Naive B cell (primary cell): ENCODE results near the gene MMP2. TPM values are rescaled to one million over a fixed set of nuclear protein-coding genes. Genes with fewer than 3 reads are reported as not detected.

Experiments used
- ATAC-seq, 2 donors: fragments of 150-1000 bp; cut with Tn5 transposase; 2 replicates each; pipeline ENCODE4 v1.10.0; 2021; ENCODE audit warnings: low read depth in 2 of 2, mild to moderate bottlenecking in 2 of 2, moderate library complexity in 2 of 2
- DNase-seq: peaks from one replicate; pipeline ENCODE4 v3.0.0; 2022
- H3K27ac Mint-ChIP-seq, 6 donors: one replicate each; pipeline ENCODE4 v1.8.0; 2020 to 2022; ENCODE audit warnings: mild to moderate bottlenecking in 6 of 6, mixed read lengths in 6 of 6, moderate library complexity in 5 of 6, inconsistent platforms in 2 of 6
- H3K27me3 Mint-ChIP-seq, 3 donors: one replicate each; pipeline ENCODE4 v1.8.0; 2021 to 2022; ENCODE audit warnings: mixed read lengths in 3 of 3, mild to moderate bottlenecking in 1 of 3
- H3K36me3 Mint-ChIP-seq, 2 donors: one replicate each; pipeline ENCODE4 v1.8.0; 2020 to 2022; ENCODE audit warnings: mixed read lengths in 2 of 2, inconsistent platforms in 1 of 2, mild to moderate bottlenecking in 1 of 2
- H3K4me1 Mint-ChIP-seq, 3 donors: one replicate each; pipeline ENCODE4 v1.8.0; 2020 to 2022; ENCODE audit warnings: mixed read lengths in 3 of 3, inconsistent platforms in 1 of 3, mild to moderate bottlenecking in 1 of 3, moderate library complexity in 1 of 3
- H3K4me3 Mint-ChIP-seq, 8 donors: one replicate each; pipeline ENCODE4 v1.8.0; 2020 to 2022; ENCODE audit warnings: mild to moderate bottlenecking in 8 of 8, mixed read lengths in 8 of 8, moderate library complexity in 8 of 8, inconsistent platforms in 2 of 8
- H3K9me3 Mint-ChIP-seq, 7 donors: one replicate each; pipeline ENCODE4 v1.8.0; 2020 to 2022; ENCODE audit warnings: mixed read lengths in 7 of 7, mild to moderate bottlenecking in 5 of 7, inconsistent platforms in 2 of 7, moderate library complexity in 1 of 7
- polyA plus RNA-seq, 6 donors: library from polyadenylated mRNA; unstranded; fragments of 300-500 nt; fragmentation: Illumina TruSeq; gene quantifications; one replicate each; pipeline ENCODE4 v1.2.3, GENCODE V29; 2021; ENCODE audit warnings: low read depth in 6 of 6

The MMP2 gene
- polyA plus RNA-seq, result not detected

DNA sequence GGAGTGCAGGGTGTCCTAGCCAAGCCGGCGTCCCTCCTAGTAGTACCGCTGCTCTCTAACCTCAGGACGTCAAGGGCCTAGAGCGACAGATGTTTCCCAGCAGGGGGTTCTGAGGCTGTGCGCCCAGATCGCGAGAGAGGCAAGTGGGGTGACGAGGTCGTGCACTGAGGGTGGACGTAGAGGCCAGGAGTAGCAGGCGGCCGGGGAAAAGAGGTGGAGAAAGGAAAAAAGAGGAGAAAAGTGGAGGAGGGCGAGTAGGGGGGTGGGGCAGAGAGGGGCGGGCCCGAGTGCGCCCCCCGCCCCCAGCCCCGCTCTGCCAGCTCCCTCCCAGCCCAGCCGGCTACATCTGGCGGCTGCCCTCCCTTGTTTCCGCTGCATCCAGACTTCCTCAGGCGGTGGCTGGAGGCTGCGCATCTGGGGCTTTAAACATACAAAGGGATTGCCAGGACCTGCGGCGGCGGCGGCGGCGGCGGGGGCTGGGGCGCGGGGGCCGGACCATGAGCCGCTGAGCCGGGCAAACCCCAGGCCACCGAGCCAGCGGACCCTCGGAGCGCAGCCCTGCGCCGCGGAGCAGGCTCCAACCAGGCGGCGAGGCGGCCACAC is at the start of gene MMP2:
Gene MMP2 (plus strand): TSS at position 372 of the 603 bp plus-strand sequence. CDS start 282 bp downstream, outside the sequence.
- H3K27ac Mint-ChIP-seq, result no peak within 1 kb of the TSS
- peaks cover 38 to 74% (median 53%) of the 10 kb centered on the region in 3 donors for H3K27me3 Mint-ChIP-seq
- H3K9me3 Mint-ChIP-seq, result no peaks in the 10 kb centered on the region
- DNase-seq (no peak), ATAC-seq (no peak)
- peaks cover 3 to 6% (median 5%) of the 10 kb centered on the region in 3 donors for H3K4me1 Mint-ChIP-seq
- H3K4me3 Mint-ChIP-seq, result no peak within 1 kb of the TSS
- H3K36me3 Mint-ChIP-seq, result peaks cover 0 to 8% of the 10 kb centered on the region in 2 donors

DNA sequence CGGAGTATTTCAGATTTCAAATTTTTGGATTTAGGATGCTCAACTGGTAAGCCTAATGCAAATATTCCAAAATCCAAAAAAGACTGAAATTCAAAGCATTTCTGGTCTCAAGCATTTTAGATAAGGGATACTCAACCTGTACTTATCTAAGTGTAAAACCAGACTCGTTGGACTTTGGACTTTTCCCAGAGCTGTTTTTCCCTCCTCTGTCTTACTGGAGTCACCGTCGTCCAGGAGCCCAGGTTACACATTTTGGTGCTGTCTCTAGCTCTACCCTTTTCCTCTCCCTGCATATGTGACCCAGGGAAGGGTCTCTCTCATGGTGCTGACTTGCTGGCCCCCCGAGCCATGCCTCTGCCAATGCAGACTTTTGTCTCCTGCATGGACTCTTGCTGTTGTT is 46.0 kb upstream of the MMP2 start:
- Mint-ChIP-seq H3K36me3 (no peaks in the 10 kb centered on the region), H3K4me1 (no peaks in the 10 kb centered on the region), H3K9me3 (peaks cover 0 to 4% (median 0%) of the 10 kb centered on the region in 7 donors), H3K27ac (no peak overlapping the region), H3K4me3 (no peak overlapping the region), H3K27me3 (peaks cover 5 to 23% (median 22%) of the 10 kb centered on the region in 3 donors)
- ATAC-seq, result no peak
- no peak for DNase-seq

DNA sequence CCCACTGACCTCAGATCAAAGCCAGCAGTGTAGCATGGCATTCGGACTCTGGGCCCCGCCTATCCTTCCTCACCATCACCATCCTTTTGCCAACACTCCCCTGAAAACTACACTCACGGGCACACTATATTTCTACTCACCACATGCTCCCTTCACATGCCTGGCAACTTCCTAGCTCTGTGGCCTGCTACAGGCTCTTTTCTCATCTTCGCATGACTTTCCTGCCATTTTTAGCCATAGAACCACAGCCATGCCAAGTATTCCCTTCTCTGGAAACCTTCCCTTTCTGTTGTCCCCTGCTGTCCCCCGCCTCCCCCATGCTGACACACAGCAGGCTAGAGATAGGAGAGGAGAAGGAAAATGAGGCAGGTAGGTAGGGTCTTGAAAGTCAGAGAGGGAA is 45.5 kb upstream of the MMP2 start:
- no peaks in the 10 kb centered on the region for H3K4me1 Mint-ChIP-seq
- no peak overlapping the region for H3K4me3 Mint-ChIP-seq
- H3K27me3 Mint-ChIP-seq, result peaks cover 5 to 23% (median 22%) of the 10 kb centered on the region in 3 donors
- peaks cover 0 to 4% (median 0%) of the 10 kb centered on the region in 7 donors for H3K9me3 Mint-ChIP-seq
- no peaks in the 10 kb centered on the region for H3K36me3 Mint-ChIP-seq
- ATAC-seq, result no peak
- no peak for DNase-seq
- no peak overlapping the region for H3K27ac Mint-ChIP-seq

DNA sequence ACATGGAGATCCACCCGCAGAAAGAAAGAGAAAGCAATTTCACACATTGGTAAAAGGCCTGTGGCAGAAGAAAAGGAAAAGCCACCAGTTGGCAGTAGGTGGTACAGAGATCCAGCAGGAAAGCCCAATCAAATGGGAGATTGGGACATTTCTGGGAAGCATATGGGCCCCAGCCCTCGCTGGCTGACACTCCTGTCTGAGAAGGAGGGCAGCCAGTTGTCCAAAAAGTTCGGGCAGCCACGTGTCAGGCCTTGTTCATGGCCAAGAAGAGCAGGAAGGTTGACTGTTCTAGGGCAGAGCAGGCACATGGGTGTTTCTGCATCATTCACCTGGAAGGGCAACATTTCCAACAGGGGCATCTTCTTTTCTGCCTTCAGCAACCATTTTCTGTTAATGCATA is 45.0 kb upstream of the MMP2 start:
- no peaks in the 10 kb centered on the region for H3K4me1 Mint-ChIP-seq
- ATAC-seq, result no peak
- DNase-seq, result no peak
- no peak overlapping the region for H3K27ac Mint-ChIP-seq
- H3K27me3 Mint-ChIP-seq, result peaks cover 5 to 23% (median 22%) of the 10 kb centered on the region in 3 donors
- no peak overlapping the region for H3K4me3 Mint-ChIP-seq
- H3K9me3 Mint-ChIP-seq, result peaks cover 0 to 4% (median 0%) of the 10 kb centered on the region in 7 donors
- no peaks in the 10 kb centered on the region for H3K36me3 Mint-ChIP-seq

DNA sequence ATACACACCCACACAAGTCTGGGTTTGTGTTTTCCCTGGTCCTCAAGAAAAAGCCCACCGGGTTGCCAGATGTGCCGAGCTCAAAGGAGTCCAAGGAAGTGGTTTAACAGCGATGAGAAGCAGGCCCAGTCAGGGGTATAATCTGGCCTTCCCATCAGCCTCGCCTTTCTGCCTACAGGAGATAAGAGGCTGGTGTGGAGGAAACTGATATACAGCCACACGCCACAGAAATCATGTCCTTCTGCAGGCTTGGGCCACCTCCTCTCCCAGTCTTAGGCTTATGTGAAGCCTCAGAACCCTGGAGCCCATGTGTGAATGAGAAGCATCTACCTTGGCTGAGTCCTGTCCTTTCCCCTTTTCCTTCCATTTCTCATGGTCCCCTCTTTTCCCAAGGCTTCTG is 43.6 kb upstream of the MMP2 start:
- Mint-ChIP-seq H3K9me3 (peaks cover 0 to 4% (median 0%) of the 10 kb centered on the region in 7 donors), H3K27me3 (peaks cover 5 to 23% (median 22%) of the 10 kb centered on the region in 3 donors), H3K27ac (no peak overlapping the region), H3K4me3 (no peak overlapping the region), H3K4me1 (no peaks in the 10 kb centered on the region), H3K36me3 (no peaks in the 10 kb centered on the region)
- ATAC-seq (no peak), DNase-seq (no peak)

DNA sequence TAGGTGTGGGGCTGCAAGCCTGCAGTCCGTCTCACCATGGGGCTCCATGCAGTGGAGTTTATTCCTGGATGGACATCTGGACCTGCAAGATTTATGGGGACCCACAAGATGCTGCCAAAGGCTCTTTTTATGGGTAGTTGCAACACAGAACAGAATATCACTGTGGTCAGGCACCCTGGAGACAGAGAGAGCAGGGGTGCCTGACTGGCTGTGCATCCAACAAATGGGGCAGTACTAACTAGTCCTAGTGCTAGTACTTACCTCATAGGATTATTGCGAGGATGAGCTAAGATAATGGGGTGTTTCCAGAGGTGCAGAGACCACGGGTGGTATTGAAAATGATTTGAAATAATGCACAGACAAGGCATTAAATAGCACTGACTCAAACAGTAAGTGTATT is 42.4 kb upstream of the MMP2 start:
- Mint-ChIP-seq H3K36me3 (no peaks in the 10 kb centered on the region), H3K27ac (no peak overlapping the region), H3K9me3 (peaks cover 0 to 4% (median 0%) of the 10 kb centered on the region in 7 donors), H3K4me3 (no peak overlapping the region), H3K4me1 (no peaks in the 10 kb centered on the region), H3K27me3 (peaks cover 5 to 23% (median 22%) of the 10 kb centered on the region in 3 donors)
- no peak for DNase-seq
- no peak for ATAC-seq

DNA sequence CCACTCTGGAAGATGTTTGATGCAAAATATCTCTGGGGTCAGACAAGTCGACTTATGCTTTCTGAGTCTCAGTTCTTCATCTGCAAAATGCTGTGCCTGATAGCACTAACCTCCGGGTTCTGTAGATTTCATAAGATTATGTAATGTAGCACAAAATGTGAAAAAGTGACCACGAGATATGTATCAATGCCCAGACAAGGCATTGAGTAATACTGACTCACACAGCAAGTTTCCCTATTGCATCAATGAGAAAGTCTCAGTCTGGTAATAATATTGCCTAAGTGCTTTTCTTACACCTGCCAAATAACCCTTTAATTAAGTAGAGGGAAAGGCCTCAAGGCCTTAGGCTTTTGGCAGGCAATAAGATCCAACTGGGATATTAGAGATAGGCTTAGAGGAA is 41.4 kb upstream of the MMP2 start:
- no peak overlapping the region for H3K27ac Mint-ChIP-seq
- H3K4me1 Mint-ChIP-seq, result no peaks in the 10 kb centered on the region
- no peak for ATAC-seq
- peaks cover 0 to 4% (median 0%) of the 10 kb centered on the region in 7 donors for H3K9me3 Mint-ChIP-seq
- peaks cover 5 to 23% (median 22%) of the 10 kb centered on the region in 3 donors for H3K27me3 Mint-ChIP-seq
- H3K4me3 Mint-ChIP-seq, result no peak overlapping the region
- no peaks in the 10 kb centered on the region for H3K36me3 Mint-ChIP-seq
- DNase-seq, result no peak

DNA sequence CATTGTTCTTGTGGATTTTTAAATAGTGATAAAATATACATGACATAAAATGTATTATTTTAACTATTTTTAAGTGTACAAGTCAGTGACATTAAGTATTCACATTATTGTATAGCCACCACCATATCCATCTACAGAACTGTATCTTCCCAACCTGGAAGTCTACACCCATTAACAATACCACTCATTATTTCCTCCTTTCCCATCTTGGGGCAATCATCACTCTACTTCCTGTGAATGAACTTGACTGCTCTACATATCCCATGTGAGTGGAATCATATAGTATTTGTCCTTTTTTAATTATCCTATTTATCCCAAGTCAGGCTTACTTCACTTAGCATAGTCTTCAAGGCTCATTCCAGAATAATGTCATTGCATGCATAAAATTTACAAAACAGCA is 40.7 kb upstream of the MMP2 start:
- peaks cover 0 to 4% (median 0%) of the 10 kb centered on the region in 7 donors for H3K9me3 Mint-ChIP-seq
- no peaks in the 10 kb centered on the region for H3K36me3 Mint-ChIP-seq
- DNase-seq (no peak), ATAC-seq (no peak)
- H3K4me3 Mint-ChIP-seq, result no peak overlapping the region
- no peaks in the 10 kb centered on the region for H3K4me1 Mint-ChIP-seq
- H3K27ac Mint-ChIP-seq, result no peak overlapping the region
- H3K27me3 Mint-ChIP-seq, result peaks cover 7 to 26% (median 24%) of the 10 kb centered on the region in 3 donors

DNA sequence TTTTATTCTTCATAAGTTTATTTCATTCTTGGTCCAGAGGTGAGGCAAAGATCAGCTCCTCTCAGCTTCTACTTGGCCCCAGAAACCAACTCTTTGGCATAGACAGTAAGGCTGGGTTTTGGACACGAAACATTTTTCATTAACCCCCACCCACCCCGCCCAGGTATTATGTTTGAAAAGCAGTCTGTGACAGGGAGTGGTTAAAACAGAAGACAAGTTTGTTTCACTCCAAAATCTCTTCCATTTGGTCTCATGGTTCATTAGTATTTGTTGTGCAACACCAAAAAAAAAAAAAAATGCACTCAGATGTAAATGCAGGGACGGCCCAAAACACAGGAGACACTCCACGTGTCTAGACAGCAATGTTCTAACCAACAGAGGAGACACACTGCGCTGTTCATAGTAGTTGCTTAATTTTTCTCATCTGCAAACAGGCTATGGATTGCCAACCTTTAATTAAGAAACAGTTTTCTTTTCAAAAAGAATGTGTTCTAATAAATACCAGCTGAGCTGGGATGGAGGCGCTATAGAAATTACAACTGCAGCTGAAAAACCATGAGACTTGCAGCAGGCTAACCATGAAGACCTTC is 39.8 kb upstream of the MMP2 start:
- H3K27ac Mint-ChIP-seq, result no peak overlapping the region
- H3K9me3 Mint-ChIP-seq, result peaks cover 0 to 1% (median 0%) of the 10 kb centered on the region in 7 donors
- H3K4me1 Mint-ChIP-seq, result no peaks in the 10 kb centered on the region
- H3K27me3 Mint-ChIP-seq, result peaks cover 6 to 21% (median 19%) of the 10 kb centered on the region in 3 donors
- no peaks in the 10 kb centered on the region for H3K36me3 Mint-ChIP-seq
- ATAC-seq (no peak), DNase-seq (no peak)
- H3K4me3 Mint-ChIP-seq, result no peak overlapping the region

DNA sequence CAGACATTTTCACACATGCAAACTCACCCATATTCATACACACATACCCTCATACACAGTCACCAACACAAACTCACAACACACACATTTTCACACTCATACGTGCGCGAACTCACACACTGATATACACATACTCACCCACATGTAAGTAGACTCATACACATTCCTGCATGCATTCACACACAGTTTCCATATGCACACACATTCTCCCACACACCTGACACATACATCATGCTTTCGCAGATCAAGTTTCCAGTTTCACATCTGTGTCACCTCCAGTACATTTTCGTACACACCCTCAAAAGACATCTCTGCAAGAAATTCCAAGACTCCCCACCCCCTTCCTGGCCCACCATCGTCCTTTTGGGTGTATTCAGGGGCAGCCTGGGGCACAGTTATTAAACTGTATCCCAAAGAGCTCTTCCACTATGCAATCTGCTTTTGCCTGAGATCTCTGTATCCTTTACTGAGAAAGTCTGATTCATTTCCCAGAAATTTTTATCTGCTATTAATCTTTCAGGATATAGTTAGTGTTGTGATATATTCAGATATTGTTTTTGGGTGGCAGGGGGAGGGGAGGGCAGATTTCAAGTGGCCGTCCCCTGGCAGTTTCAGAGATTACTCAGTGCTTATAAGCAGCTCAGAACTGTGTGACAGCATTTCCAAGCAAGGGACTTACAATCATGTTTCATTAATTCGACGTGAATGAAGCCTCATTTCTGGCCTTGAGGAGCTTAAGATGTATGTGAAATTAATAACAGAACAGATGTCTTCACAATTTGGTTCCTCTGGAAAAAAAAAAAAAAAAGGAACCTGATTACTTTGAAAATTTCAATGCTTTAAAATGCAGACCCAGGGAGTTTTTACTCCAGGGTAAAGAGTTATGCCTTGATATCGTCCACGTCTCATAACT is 35.3 kb upstream of the MMP2 start:
- H3K4me1 Mint-ChIP-seq, result no peaks in the 10 kb centered on the region
- H3K9me3 Mint-ChIP-seq, result peaks cover 0 to 3% (median 0%) of the 10 kb centered on the region in 7 donors
- DNase-seq, result no peak
- no peak overlapping the region for H3K4me3 Mint-ChIP-seq
- H3K36me3 Mint-ChIP-seq, result no peaks in the 10 kb centered on the region
- peaks cover 6 to 11% (median 8%) of the 10 kb centered on the region in 3 donors for H3K27me3 Mint-ChIP-seq
- H3K27ac Mint-ChIP-seq, result peak overlapping the region in 1 of 6 donors; percentile 63
- ATAC-seq, result no peak

DNA sequence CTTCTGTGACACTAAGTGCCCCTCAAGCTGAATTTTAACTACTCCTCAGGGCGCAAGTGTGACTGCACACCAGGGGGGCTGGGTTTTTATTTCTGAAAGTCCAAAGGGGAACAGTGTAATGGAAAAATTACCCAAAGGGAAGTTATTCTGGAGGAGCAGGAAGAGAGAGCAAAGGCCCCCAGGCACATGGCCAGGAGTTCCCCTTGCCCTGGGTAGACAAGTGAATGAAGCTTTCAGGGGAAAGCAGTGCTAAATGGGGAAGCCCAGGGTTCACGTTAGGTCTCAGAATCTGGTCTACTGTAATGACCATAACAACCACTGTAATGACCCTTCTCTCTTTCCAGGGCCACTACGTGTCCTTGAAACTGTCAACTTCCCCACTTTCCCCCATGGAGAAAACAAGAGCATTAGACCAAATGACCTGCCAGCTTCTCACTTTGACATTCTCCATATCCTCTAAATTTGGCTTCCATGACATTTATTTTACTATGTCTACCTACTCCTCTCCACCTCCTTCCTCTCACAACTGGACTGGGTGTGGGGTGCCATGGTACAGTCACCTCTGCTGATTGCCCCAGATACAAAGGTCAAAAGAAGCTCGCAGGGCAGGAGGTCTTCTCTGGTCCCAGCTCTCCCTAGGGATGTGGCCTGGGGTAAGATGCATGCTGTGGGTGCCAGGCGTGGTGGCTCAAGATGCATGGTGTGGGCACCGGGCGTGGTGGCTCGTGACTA is 34.1 kb upstream of the MMP2 start:
- peaks cover 0 to 3% (median 0%) of the 10 kb centered on the region in 7 donors for H3K9me3 Mint-ChIP-seq
- peak overlapping the region in 1 of 6 donors; percentile 34 for H3K27ac Mint-ChIP-seq
- DNase-seq, result no peak
- H3K4me1 Mint-ChIP-seq, result no peaks in the 10 kb centered on the region
- no peaks in the 10 kb centered on the region for H3K36me3 Mint-ChIP-seq
- H3K4me3 Mint-ChIP-seq, result no peak overlapping the region
- ATAC-seq, result no peak
- peaks cover 6 to 11% (median 8%) of the 10 kb centered on the region in 3 donors for H3K27me3 Mint-ChIP-seq

DNA sequence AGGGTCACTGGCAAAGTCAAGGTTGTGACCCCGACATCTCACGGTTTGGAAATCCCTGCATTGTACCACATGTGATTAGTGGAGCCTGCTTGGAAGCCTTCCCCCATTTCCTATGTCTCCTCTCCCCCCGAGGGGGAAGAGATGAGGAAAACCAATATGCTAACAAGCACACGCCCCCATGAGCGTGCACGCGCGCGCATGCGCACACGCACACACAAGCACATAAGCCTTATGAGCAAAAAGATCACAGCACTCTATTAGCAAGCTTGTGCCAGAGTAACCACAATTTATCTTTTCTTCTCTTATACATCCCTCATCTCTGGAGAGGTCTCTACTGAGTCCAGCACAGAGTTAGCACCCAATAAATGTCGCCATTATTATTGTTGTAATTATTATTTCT is 31.8 kb upstream of the MMP2 start:
- ATAC-seq, result no peak
- no peak for DNase-seq
- no peaks in the 10 kb centered on the region for H3K36me3 Mint-ChIP-seq
- H3K4me3 Mint-ChIP-seq, result no peak overlapping the region
- peaks cover 0 to 3% (median 0%) of the 10 kb centered on the region in 7 donors for H3K9me3 Mint-ChIP-seq
- H3K4me1 Mint-ChIP-seq, result no peaks in the 10 kb centered on the region
- no peak overlapping the region for H3K27ac Mint-ChIP-seq
- H3K27me3 Mint-ChIP-seq, result peaks cover 6 to 11% (median 8%) of the 10 kb centered on the region in 3 donors

DNA sequence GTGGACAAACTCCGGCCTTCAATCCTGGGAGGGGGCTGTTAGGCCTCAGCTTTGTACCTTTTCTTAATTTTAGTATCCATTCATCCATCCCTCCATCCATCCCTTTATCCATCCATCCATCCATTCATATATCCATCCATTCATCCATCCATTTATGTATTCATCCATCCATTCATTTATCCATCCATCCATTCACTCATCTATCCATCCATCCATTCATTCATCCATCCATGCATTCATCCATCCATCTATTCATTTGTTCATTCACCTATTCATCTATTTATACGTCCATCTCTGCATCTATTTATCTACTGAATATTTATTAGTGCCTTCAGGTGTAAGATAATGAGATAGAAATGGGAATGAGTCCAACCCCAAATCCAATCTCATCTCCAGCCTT is 26.0 kb upstream of the MMP2 start:
- H3K36me3 Mint-ChIP-seq, result no peaks in the 10 kb centered on the region
- H3K4me3 Mint-ChIP-seq, result no peak overlapping the region
- H3K27ac Mint-ChIP-seq, result no peak overlapping the region
- H3K27me3 Mint-ChIP-seq, result peaks cover 0 to 15% (median 9%) of the 10 kb centered on the region in 3 donors
- ATAC-seq, result no peak
- no peaks in the 10 kb centered on the region for H3K4me1 Mint-ChIP-seq
- DNase-seq, result no peak
- H3K9me3 Mint-ChIP-seq, result peaks cover 0 to 5% (median 0%) of the 10 kb centered on the region in 7 donors
